ENCODE results near the gene ADAM11. TPM values are rescaled to one million over a fixed set of nuclear protein-coding genes. Genes with fewer than 3 reads are reported as not detected.

Gene ADAM11
- total and polyA plus RNA-seq, 3 experiments from 2014 or later: 0.35 to 0.71 TPM; not detected in 1

DNA sequence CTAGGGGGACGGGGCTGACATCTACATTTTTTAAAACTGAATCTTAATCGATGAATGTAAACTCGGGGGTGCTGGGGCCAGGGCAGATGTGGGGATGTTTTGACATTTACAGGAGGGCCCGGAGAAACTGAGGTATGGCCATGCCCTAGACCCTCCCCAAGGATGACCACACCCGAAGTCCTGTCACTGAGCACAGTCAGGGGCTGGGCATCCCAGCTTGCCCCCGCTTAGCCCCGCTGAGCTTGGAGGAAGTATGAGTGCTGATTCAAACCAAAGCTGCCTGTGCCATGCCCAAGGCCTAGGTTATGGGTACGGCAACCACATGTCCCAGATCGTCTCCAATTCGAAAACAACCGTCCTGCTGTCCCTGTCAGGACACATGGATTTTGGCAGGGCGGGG lies 21.4 kb downstream of the ADAM11 start:
- DNase-seq: no peak
- ChIA-PET POLR2A (no interaction called here), CTCF (interaction anchor here (1.2 to 9.4 kb wide), 7 partner anchors 9 to 355 kb away, joined by 3 to 141 read pairs (median 5); partner anchors contain the start of gene ACBD4)
- no peaks in the 10 kb centered on the region for H3K36me3 ChIP-seq (ENCODE audit: insufficient read depth, low read length)
- peaks cover 4 to 7% of the 10 kb centered on the region in 2 donors for H3K27me3 Mint-ChIP-seq
- no peak overlapping the region for H3K27ac ChIP-seq (ENCODE audit: low read depth, low read length)
- peak overlapping the region in 1 of 7 donors; percentile 24 for H3K4me3 Mint-ChIP-seq
- no peaks in the 10 kb centered on the region for H3K9me3 ChIP-seq (ENCODE audit: low read length)
- peaks cover 16% of the 10 kb centered on the region for H3K4me1 ChIP-seq (ENCODE audit: insufficient read depth, low read length)
- peaks cover 3 to 20% (median 5%) of the 10 kb centered on the region in 3 donors for H3K4me1 Mint-ChIP-seq
- H3K36me3 Mint-ChIP-seq: no peaks in the 10 kb centered on the region
- H3K4me3 ChIP-seq (ENCODE audit: low read length): no peak overlapping the region
- H3K27ac Mint-ChIP-seq: peak overlapping the region in 1 of 8 donors; percentile 78
- H3K27me3 ChIP-seq (ENCODE audit: insufficient read depth, low read length, poor library complexity, severe bottlenecking): no peaks in the 10 kb centered on the region
- no peaks in the 10 kb centered on the region for H3K9me3 Mint-ChIP-seq

DNA sequence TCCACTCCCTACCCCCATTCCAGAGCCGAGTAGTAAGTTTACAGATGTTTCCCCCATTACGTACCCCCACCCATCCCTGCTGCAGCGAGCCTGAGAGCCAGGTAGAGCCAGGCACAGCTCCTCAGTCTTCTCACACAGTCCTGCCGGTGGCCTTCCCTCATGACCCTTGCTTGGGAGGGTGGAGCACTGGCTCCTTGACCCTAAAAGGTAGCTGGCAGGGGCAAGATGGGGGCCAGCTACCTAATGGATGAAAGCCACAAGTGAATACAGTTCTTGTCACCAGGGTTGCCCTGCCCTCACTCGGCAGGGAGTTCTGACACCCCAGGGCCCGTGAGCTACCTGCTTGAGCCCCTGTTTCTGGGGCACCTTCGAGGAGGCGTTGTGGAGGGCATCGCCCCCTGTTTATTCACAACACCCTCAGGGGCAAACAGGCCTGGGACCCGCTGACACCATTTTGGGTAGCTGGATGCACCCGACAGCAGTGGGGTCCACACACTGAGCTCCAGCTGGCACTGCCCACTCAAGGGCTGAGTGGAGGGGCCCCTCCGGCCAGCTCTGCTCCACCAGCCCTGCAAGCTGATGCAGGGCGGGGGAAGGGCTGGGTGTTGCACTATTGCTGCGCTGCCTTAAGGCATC lies 22.2 kb downstream of the ADAM11 start:
- no peaks in the 10 kb centered on the region for H3K9me3 ChIP-seq (ENCODE audit: low read length)
- no peak overlapping the region for H3K4me3 ChIP-seq (ENCODE audit: low read length)
- peaks cover 16% of the 10 kb centered on the region for H3K4me1 ChIP-seq (ENCODE audit: insufficient read depth, low read length)
- Mint-ChIP-seq H3K4me1 (peaks cover 3 to 14% (median 5%) of the 10 kb centered on the region in 3 donors), H3K27me3 (peaks cover 4 to 8% of the 10 kb centered on the region in 2 donors), H3K36me3 (no peaks in the 10 kb centered on the region), H3K27ac (no peak overlapping the region), H3K4me3 (no peak overlapping the region), H3K9me3 (no peaks in the 10 kb centered on the region)
- no peak overlapping the region for H3K27ac ChIP-seq (ENCODE audit: low read depth, low read length)
- ChIA-PET POLR2A (no interaction called here), CTCF (interaction anchor here (0.8 to 9.4 kb wide), 4 partner anchors 10 to 84 kb away, joined by 3 to 141 read pairs (median 3); no protein-coding TSS in a partner anchor)
- no peak for DNase-seq
- H3K36me3 ChIP-seq (ENCODE audit: insufficient read depth, low read length): no peaks in the 10 kb centered on the region
- no peaks in the 10 kb centered on the region for H3K27me3 ChIP-seq (ENCODE audit: insufficient read depth, low read length, poor library complexity, severe bottlenecking)

- no peak for DNase-seq
- Mint-ChIP-seq H3K36me3 (no peaks in the 10 kb centered on the region), H3K9me3 (no peaks in the 10 kb centered on the region), H3K4me3 (no peak overlapping the region), H3K27ac (no peak overlapping the region), H3K27me3 (peaks cover 5 to 8% of the 10 kb centered on the region in 2 donors), H3K4me1 (peaks cover 0 to 9% (median 5%) of the 10 kb centered on the region in 3 donors)
- Histone ChIP-seq H3K4me1 (ENCODE audit: insufficient read depth, low read length) (peaks cover 9% of the 10 kb centered on the region), H3K9me3 (ENCODE audit: low read length) (no peaks in the 10 kb centered on the region), H3K27ac (ENCODE audit: low read depth, low read length) (no peak overlapping the region), H3K36me3 (ENCODE audit: insufficient read depth, low read length) (no peaks in the 10 kb centered on the region), H3K4me3 (ENCODE audit: low read length) (no peak overlapping the region), H3K27me3 (ENCODE audit: insufficient read depth, low read length, poor library complexity, severe bottlenecking) (no peaks in the 10 kb centered on the region)
- ChIA-PET POLR2A (no interaction called here), CTCF (interaction anchor here (9.4 kb wide), 1 partner anchor 84 kb away, joined by 141 read pairs; no protein-coding TSS in a partner anchor)
Measured at GRCh38 chr17:44781551-44782325, 22.9 kb downstream of the ADAM11 start.

- Mint-ChIP-seq H3K4me3 (no peak overlapping the region), H3K36me3 (no peaks in the 10 kb centered on the region), H3K4me1 (peaks cover 0 to 9% (median 5%) of the 10 kb centered on the region in 3 donors), H3K9me3 (no peaks in the 10 kb centered on the region), H3K27ac (no peak overlapping the region), H3K27me3 (peaks cover 7 to 8% of the 10 kb centered on the region in 2 donors)
- CTCF ChIA-PET: no interaction called here
- H3K27ac ChIP-seq (ENCODE audit: low read depth, low read length): no peak overlapping the region
- H3K9me3 ChIP-seq (ENCODE audit: low read length): no peaks in the 10 kb centered on the region
- no peaks in the 10 kb centered on the region for H3K27me3 ChIP-seq (ENCODE audit: insufficient read depth, low read length, poor library complexity, severe bottlenecking)
- H3K4me3 ChIP-seq (ENCODE audit: low read length): no peak overlapping the region
- peaks cover 9% of the 10 kb centered on the region for H3K4me1 ChIP-seq (ENCODE audit: insufficient read depth, low read length)
- POLR2A ChIA-PET: no interaction called here
- DNase-seq: no peak
- H3K36me3 ChIP-seq (ENCODE audit: insufficient read depth, low read length): no peaks in the 10 kb centered on the region
Measured at GRCh38 chr17:44782326-44782850, 23.6 kb downstream of the ADAM11 start.

DNA sequence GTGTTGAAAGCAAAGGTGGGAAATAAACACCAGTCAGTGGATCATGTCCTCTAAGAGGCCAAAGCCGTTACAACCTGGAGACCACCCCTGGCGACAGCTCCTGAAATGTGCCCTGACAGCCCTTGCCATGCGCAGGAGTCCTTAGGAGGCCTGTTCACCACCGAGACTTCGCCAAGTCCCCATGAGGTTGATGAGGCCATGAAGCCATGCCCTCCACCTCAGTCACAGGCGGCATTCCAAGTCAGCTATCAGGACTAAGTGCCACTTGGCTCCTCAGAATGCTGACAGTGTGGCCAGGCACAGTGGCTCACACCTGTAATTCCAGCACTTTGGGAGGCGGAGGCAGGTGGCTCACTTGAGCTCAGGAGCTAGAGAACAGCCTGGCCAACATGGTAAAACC lies 27.1 kb downstream of the ADAM11 start:
- H3K4me1 Mint-ChIP-seq: no peaks in the 10 kb centered on the region
- no peak overlapping the region for H3K4me3 ChIP-seq (ENCODE audit: low read length)
- ChIA-PET CTCF (interaction anchor here (0.8 to 2.7 kb wide), 2 partner anchors 10 to 80 kb away, joined by 3 to 8 read pairs; no protein-coding TSS in a partner anchor), POLR2A (no interaction called here)
- H3K9me3 Mint-ChIP-seq: no peaks in the 10 kb centered on the region
- no peaks in the 10 kb centered on the region for H3K9me3 ChIP-seq (ENCODE audit: low read length)
- no peaks in the 10 kb centered on the region for H3K27me3 ChIP-seq (ENCODE audit: insufficient read depth, low read length, poor library complexity, severe bottlenecking)
- no peaks in the 10 kb centered on the region for H3K4me1 ChIP-seq (ENCODE audit: insufficient read depth, low read length)
- no peaks in the 10 kb centered on the region for H3K36me3 ChIP-seq (ENCODE audit: insufficient read depth, low read length)
- H3K27ac Mint-ChIP-seq: no peak overlapping the region
- no peaks in the 10 kb centered on the region for H3K36me3 Mint-ChIP-seq
- H3K27ac ChIP-seq (ENCODE audit: low read depth, low read length): no peak overlapping the region
- no peak for DNase-seq
- peaks cover 3% of the 10 kb centered on the region in 2 donors for H3K27me3 Mint-ChIP-seq
- no peak overlapping the region for H3K4me3 Mint-ChIP-seq

DNA sequence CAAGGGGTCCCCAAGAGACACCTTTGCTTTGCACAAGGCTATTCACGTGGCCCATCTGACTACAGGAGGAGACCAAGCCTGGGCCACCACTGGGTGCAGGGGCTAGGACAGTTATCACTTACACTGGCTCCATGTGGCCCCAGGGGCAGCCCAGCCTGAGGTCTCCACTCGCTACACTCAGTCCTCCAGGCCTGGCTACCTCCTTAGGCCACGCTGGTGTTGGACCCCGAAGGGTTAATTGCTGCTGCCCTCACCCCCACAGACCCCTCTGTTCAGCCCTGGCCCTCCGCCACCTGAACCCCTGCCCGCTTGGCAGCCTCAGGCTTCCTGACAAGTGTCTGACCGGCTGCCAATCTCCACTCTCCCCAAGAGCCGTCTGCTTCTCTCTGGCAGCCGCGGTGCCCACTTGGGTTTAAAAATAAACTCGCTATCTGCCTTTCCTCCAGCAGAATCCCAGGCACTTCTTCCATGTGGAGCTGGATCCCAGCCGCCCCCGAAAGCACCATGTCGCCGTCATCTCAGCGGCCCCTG lies 27.8 kb downstream of the ADAM11 start:
- no peaks in the 10 kb centered on the region for H3K27me3 ChIP-seq (ENCODE audit: insufficient read depth, low read length, poor library complexity, severe bottlenecking)
- Mint-ChIP-seq H3K27ac (no peak overlapping the region), H3K4me1 (no peaks in the 10 kb centered on the region), H3K36me3 (no peaks in the 10 kb centered on the region), H3K27me3 (peaks cover 3% of the 10 kb centered on the region in 2 donors), H3K9me3 (no peaks in the 10 kb centered on the region), H3K4me3 (no peak overlapping the region)
- no peaks in the 10 kb centered on the region for H3K36me3 ChIP-seq (ENCODE audit: insufficient read depth, low read length)
- ChIA-PET POLR2A (no interaction called here), CTCF (interaction anchor here (2.7 kb wide), 1 partner anchor 11 kb away, joined by 8 read pairs; no protein-coding TSS in a partner anchor)
- H3K9me3 ChIP-seq (ENCODE audit: low read length): no peaks in the 10 kb centered on the region
- no peak for DNase-seq
- no peak overlapping the region for H3K4me3 ChIP-seq (ENCODE audit: low read length)
- H3K4me1 ChIP-seq (ENCODE audit: insufficient read depth, low read length): no peaks in the 10 kb centered on the region
- H3K27ac ChIP-seq (ENCODE audit: low read depth, low read length): no peak overlapping the region

GRCh38 chr17:44787271-44787940 lies 28.6 kb downstream of the ADAM11 start:
- Mint-ChIP-seq H3K36me3 (no peaks in the 10 kb centered on the region), H3K27ac (no peak overlapping the region)

More at GRCh38 chr17:44787271-44787940, 28.6 kb downstream of the ADAM11 start:
- Histone ChIP-seq H3K36me3 (ENCODE audit: insufficient read depth, low read length) (no peaks in the 10 kb centered on the region), H3K27me3 (ENCODE audit: insufficient read depth, low read length, poor library complexity, severe bottlenecking) (no peaks in the 10 kb centered on the region), H3K4me1 (ENCODE audit: insufficient read depth, low read length) (no peaks in the 10 kb centered on the region), H3K9me3 (ENCODE audit: low read length) (no peaks in the 10 kb centered on the region), H3K4me3 (ENCODE audit: low read length) (no peak overlapping the region), H3K27ac (ENCODE audit: low read depth, low read length) (no peak overlapping the region)
- H3K27me3 Mint-ChIP-seq: peaks cover 3% of the 10 kb centered on the region in 2 donors
- no peak for DNase-seq
- ChIA-PET POLR2A (no interaction called here), CTCF (no interaction called here)
- no peaks in the 10 kb centered on the region for H3K4me1 Mint-ChIP-seq
- H3K9me3 Mint-ChIP-seq: no peaks in the 10 kb centered on the region
- no peak overlapping the region for H3K4me3 Mint-ChIP-seq
